Neuronal stem cell (in vitro differentiated cells): ENCODE results near the gene DNAH9.

ENCODE experiments used
- DNase-seq: peaks from one replicate; pipeline ENCODE4 v3.0.0-alpha.2; 2013; ENCODE audit warnings: low spot score
- H2AFZ ChIP-seq: one replicate; pipeline ENCODE4 v1.6.1; 2013; ENCODE audit warnings: mild to moderate bottlenecking, low read length, inconsistent platforms
- H2AK5ac ChIP-seq: 2 replicates; pipeline ENCODE4 v1.6.1; 2013; ENCODE audit warnings: low read depth, mild to moderate bottlenecking, inconsistent platforms, low read length, moderate library complexity, mixed read lengths
- H2BK120ac ChIP-seq: 2 replicates; pipeline ENCODE4 v1.6.1; 2013; ENCODE audit warnings: low read depth, mild to moderate bottlenecking, inconsistent platforms, low read length, moderate library complexity, mixed read lengths
- H2BK12ac ChIP-seq: one replicate; pipeline ENCODE4 v1.6.1; 2013; ENCODE audit warnings: low read length, inconsistent platforms
- H2BK15ac ChIP-seq: 2 replicates; pipeline ENCODE4 v1.6.1; 2013; ENCODE audit warnings: mild to moderate bottlenecking, low read length, inconsistent platforms, mixed read lengths
- H2BK5ac ChIP-seq: one replicate; pipeline ENCODE4 v1.6.1; 2013; ENCODE audit warnings: inconsistent platforms, mild to moderate bottlenecking, low read length, moderate library complexity
- H3K14ac ChIP-seq: one replicate; pipeline ENCODE4 v1.6.1; 2013; ENCODE audit warnings: low read length, inconsistent platforms
- H3K18ac ChIP-seq: 2 replicates; pipeline ENCODE4 v1.6.1; 2013; ENCODE audit warnings: low read length, inconsistent platforms
- H3K23ac ChIP-seq: 2 replicates; pipeline ENCODE4 v1.6.1; 2013; ENCODE audit warnings: low read depth, mild to moderate bottlenecking, mixed read lengths, low read length, inconsistent platforms; ENCODE audit not compliant: poor library complexity
- H3K27ac ChIP-seq: replicated peaks from 3 replicates; pipeline ENCODE4 v1.5.1; 2013; ENCODE audit warnings: low read length, inconsistent platforms
- H3K27me3 ChIP-seq, 3 experiments: 2 replicates each; pipeline ENCODE4 v1.6.1; 2013; ENCODE audit warnings: low read length in 3 of 3, mild to moderate bottlenecking in 2 of 3, inconsistent platforms in 1 of 3, low read depth in 1 of 3, mixed read lengths in 1 of 3, moderate library complexity in 1 of 3; ENCODE audit not compliant: control insufficient read depth in 3 of 3, insufficient read depth in 3 of 3
- H3K36me3 ChIP-seq, 2 donors: replicated peaks in 1 of 2; 2 replicates each; pipeline ENCODE4 v1.6.1; 2013; ENCODE audit warnings: low read length in 2 of 2; ENCODE audit not compliant: control insufficient read depth in 2 of 2, insufficient read depth in 2 of 2
- H3K4ac ChIP-seq: 2 replicates; pipeline ENCODE4 v1.6.1; 2013; ENCODE audit warnings: inconsistent platforms, mild to moderate bottlenecking, low read length, moderate library complexity
- H3K4me1 ChIP-seq, 2 donors: 1 replicate in 1 of 2; 2 replicates in 1 of 2; pipeline ENCODE4 v1.6.1; 2013; ENCODE audit warnings: low read length in 2 of 2, low read depth in 1 of 2; ENCODE audit not compliant: control insufficient read depth in 2 of 2, insufficient read depth in 1 of 2
- H3K4me2 ChIP-seq: one replicate; pipeline ENCODE4 v1.6.1; 2013; ENCODE audit warnings: mild to moderate bottlenecking, low read length, inconsistent platforms; ENCODE audit not compliant: insufficient read depth, poor library complexity, severe bottlenecking
- H3K4me3 ChIP-seq, 2 donors: 2 replicates each; pipeline ENCODE4 v1.5.1; 2013; ENCODE audit warnings: low read length in 2 of 2, mild to moderate bottlenecking in 2 of 2, inconsistent platforms in 1 of 2, moderate library complexity in 1 of 2
- H3K79me1 ChIP-seq: one replicate; pipeline ENCODE4 v1.6.1; 2013; ENCODE audit warnings: low read depth, mild to moderate bottlenecking, inconsistent platforms, low read length, moderate library complexity
- H3K9ac ChIP-seq: one replicate; pipeline ENCODE4 v1.6.1; 2013; ENCODE audit warnings: mild to moderate bottlenecking, low read depth, low read length, inconsistent platforms; ENCODE audit not compliant: poor library complexity
- H3K9me3 ChIP-seq, 2 donors: replicated peaks in 1 of 2; 2 replicates each; pipeline versions ENCODE3 to v1.6.1; 2013; ENCODE audit warnings: low read length in 2 of 2, mild to moderate bottlenecking in 2 of 2, inconsistent platforms in 1 of 2, low read depth in 1 of 2, mixed read lengths in 1 of 2, moderate library complexity in 1 of 2; ENCODE audit not compliant: control insufficient read depth in 2 of 2, insufficient read depth in 1 of 2
- H4K8ac ChIP-seq: one replicate; pipeline ENCODE4 v1.6.1; 2013; ENCODE audit warnings: low read depth, mild to moderate bottlenecking, inconsistent platforms, low read length, moderate library complexity
- H4K91ac ChIP-seq: one replicate; pipeline ENCODE4 v1.6.1; 2013; ENCODE audit warnings: low read length, low read depth, mild to moderate bottlenecking, inconsistent platforms; ENCODE audit not compliant: poor library complexity
- WGBS, 2 donors: extraction: QIAGEN DNeasy Blood & Tissue Kit; methylation state at CpG; one replicate each; pipeline ENCODE4 v1.1.7; 2013; ENCODE audit warnings: missing lambda C conversion rate in 2 of 2, mixed read lengths in 1 of 2; ENCODE audit not compliant: insufficient read length in 2 of 2, insufficient replicate concordance in 1 of 2; ENCODE audit errors: extremely low coverage in 2 of 2; 5-methylcytosine and 5-hydroxymethylcytosine counted together

DNAH9 gene

GRCh38 chr17:11707586-11707985 is 109.3 kb downstream of the DNAH9 start:
- H3K14ac ChIP-seq, result no peak overlapping the region

GRCh38 chr17:11712456-11712855 is 114.2 kb downstream of the DNAH9 start:
- H3K27ac ChIP-seq, result no peak overlapping the region
- H4K91ac ChIP-seq, result no peak overlapping the region
- H3K4me2 ChIP-seq, result no peak overlapping the region
- no peak overlapping the region for H2BK12ac ChIP-seq
- H3K9ac ChIP-seq, result no peak overlapping the region
- H3K4ac ChIP-seq, result no peak overlapping the region
- no peak overlapping the region for H2BK15ac ChIP-seq
- H3K27me3 ChIP-seq, result no peaks in the 10 kb centered on the region
- WGBS, 2 donors, result no CpG with 5 or more reads among the region's 3 CpGs
- no peak overlapping the region for H2AFZ ChIP-seq
- no peaks in the 10 kb centered on the region for H3K4me1 ChIP-seq
- no peak overlapping the region for H2BK5ac ChIP-seq
- H2BK120ac ChIP-seq, result no peak overlapping the region
- H3K9me3 ChIP-seq, result no peaks in the 10 kb centered on the region
- no peak overlapping the region for H2AK5ac ChIP-seq
- DNase-seq, result no peak
- H3K4me3 ChIP-seq, result no peak overlapping the region
- H3K36me3 ChIP-seq, result no peaks in the 10 kb centered on the region
- H3K23ac ChIP-seq, result no peak overlapping the region
- no peaks in the 10 kb centered on the region for H3K79me1 ChIP-seq
- H4K8ac ChIP-seq, result no peak overlapping the region
- no peak overlapping the region for H3K18ac ChIP-seq
- no peak overlapping the region for H3K14ac ChIP-seq

More at GRCh38 chr17:11707586-11707985, 109.3 kb downstream of the DNAH9 start:
- no peak for DNase-seq
- H3K4me3 ChIP-seq, result no peak overlapping the region
- no peak overlapping the region for H3K18ac ChIP-seq
- H3K36me3 ChIP-seq, result no peaks in the 10 kb centered on the region
- no peak overlapping the region for H2BK5ac ChIP-seq
- no peak overlapping the region for H3K4ac ChIP-seq
- no peak overlapping the region for H2BK15ac ChIP-seq
- WGBS, 2 donors, result no CpG with 5 or more reads among the region's 4 CpGs
- no peak overlapping the region for H3K4me2 ChIP-seq
- H3K79me1 ChIP-seq, result no peaks in the 10 kb centered on the region
- H3K9ac ChIP-seq, result no peak overlapping the region
- no peak overlapping the region for H2BK12ac ChIP-seq
- H3K9me3 ChIP-seq, result no peaks in the 10 kb centered on the region
- H4K8ac ChIP-seq, result no peak overlapping the region
- H3K27ac ChIP-seq, result no peak overlapping the region
- no peak overlapping the region for H2AK5ac ChIP-seq
- H2AFZ ChIP-seq, result no peak overlapping the region
- H4K91ac ChIP-seq, result no peak overlapping the region
- no peak overlapping the region for H3K23ac ChIP-seq
- no peak overlapping the region for H2BK120ac ChIP-seq
- H3K4me1 ChIP-seq, result no peaks in the 10 kb centered on the region
- no peaks in the 10 kb centered on the region for H3K27me3 ChIP-seq

- Histone ChIP-seq H3K27ac (no peak overlapping the region), H3K14ac (no peak overlapping the region), H2BK5ac (no peak overlapping the region), H3K4me3 (no peak overlapping the region), H3K79me1 (no peaks in the 10 kb centered on the region), H3K9ac (no peak overlapping the region), H3K4me2 (no peak overlapping the region), H4K8ac (no peak overlapping the region), H2BK12ac (no peak overlapping the region), H3K27me3 (peaks cover 0 to 4% (median 0%) of the 10 kb centered on the region in 3 experiments), H3K4me1 (no peaks in the 10 kb centered on the region), H2AFZ (no peak overlapping the region), H4K91ac (no peak overlapping the region), H2AK5ac (no peak overlapping the region), H2BK120ac (no peak overlapping the region), H3K18ac (no peak overlapping the region), H3K9me3 (no peaks in the 10 kb centered on the region), H3K23ac (no peak overlapping the region), H3K36me3 (no peaks in the 10 kb centered on the region), H3K4ac (no peak overlapping the region), H2BK15ac (no peak overlapping the region)
- no CpG with 5 or more reads among the region's 11 CpGs for WGBS, 2 donors
- no peak for DNase-seq
Observed at GRCh38 chr17:11719203-11719602, 120.9 kb downstream of the DNAH9 start.

GRCh38 chr17:11719856-11720255 is 121.6 kb downstream of the DNAH9 start:
- H3K4ac ChIP-seq, result no peak overlapping the region
- H3K36me3 ChIP-seq, result no peaks in the 10 kb centered on the region
- no peak overlapping the region for H4K8ac ChIP-seq
- H2AK5ac ChIP-seq, result no peak overlapping the region
- H2BK120ac ChIP-seq, result no peak overlapping the region
- no peaks in the 10 kb centered on the region for H3K79me1 ChIP-seq
- H4K91ac ChIP-seq, result no peak overlapping the region
- H3K4me1 ChIP-seq, result no peaks in the 10 kb centered on the region
- H2BK5ac ChIP-seq, result no peak overlapping the region
- peaks cover 0 to 4% (median 0%) of the 10 kb centered on the region in 3 experiments for H3K27me3 ChIP-seq
- DNase-seq, result no peak
- H3K27ac ChIP-seq, result no peak overlapping the region
- no peak overlapping the region for H3K4me3 ChIP-seq
- no peak overlapping the region for H3K23ac ChIP-seq
- no peaks in the 10 kb centered on the region for H3K9me3 ChIP-seq
- no peak overlapping the region for H2BK15ac ChIP-seq
- WGBS, 2 donors, result no CpG with 5 or more reads among the region's 6 CpGs
- no peak overlapping the region for H3K9ac ChIP-seq
- H2AFZ ChIP-seq, result no peak overlapping the region
- no peak overlapping the region for H3K18ac ChIP-seq
- H3K14ac ChIP-seq, result no peak overlapping the region
- H2BK12ac ChIP-seq, result no peak overlapping the region
- no peak overlapping the region for H3K4me2 ChIP-seq
